AG09309 (cell line): Measurements from ENCODE around the gene FAT3.

Experiments used
- DNase-seq: peaks from one replicate; pipeline ENCODE4 v3.0.0-alpha.2; 2010; ENCODE audit warnings: low read depth
- H3K4me3 ChIP-seq: 2 replicates; pipeline ENCODE4 v1.5.1; 2011; ENCODE audit warnings: mild to moderate bottlenecking, low read depth, low read length, moderate library complexity; ENCODE audit not compliant: control insufficient read depth
- TF ChIP-seq, protein P1 (sequence below): IDR thresholded peaks from 2 replicates; pipeline ENCODE4 v1.5.1; 2011; ENCODE audit warnings: mild to moderate bottlenecking, low read depth, low read length, inconsistent platforms; ENCODE audit not compliant: insufficient read depth, control insufficient read depth; ENCODE audit errors: missing control alignments

The FAT3 gene

GRCh38 chr11:92219476-92219875 is 5.1 kb upstream of the FAT3 start:
- DNase-seq, result no peak
- TF ChIP-seq, protein P1, sequence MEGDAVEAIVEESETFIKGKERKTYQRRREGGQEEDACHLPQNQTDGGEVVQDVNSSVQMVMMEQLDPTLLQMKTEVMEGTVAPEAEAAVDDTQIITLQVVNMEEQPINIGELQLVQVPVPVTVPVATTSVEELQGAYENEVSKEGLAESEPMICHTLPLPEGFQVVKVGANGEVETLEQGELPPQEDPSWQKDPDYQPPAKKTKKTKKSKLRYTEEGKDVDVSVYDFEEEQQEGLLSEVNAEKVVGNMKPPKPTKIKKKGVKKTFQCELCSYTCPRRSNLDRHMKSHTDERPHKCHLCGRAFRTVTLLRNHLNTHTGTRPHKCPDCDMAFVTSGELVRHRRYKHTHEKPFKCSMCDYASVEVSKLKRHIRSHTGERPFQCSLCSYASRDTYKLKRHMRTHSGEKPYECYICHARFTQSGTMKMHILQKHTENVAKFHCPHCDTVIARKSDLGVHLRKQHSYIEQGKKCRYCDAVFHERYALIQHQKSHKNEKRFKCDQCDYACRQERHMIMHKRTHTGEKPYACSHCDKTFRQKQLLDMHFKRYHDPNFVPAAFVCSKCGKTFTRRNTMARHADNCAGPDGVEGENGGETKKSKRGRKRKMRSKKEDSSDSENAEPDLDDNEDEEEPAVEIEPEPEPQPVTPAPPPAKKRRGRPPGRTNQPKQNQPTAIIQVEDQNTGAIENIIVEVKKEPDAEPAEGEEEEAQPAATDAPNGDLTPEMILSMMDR, result no peak
- no peak overlapping the region for H3K4me3 ChIP-seq

- H3K4me3 ChIP-seq, result no peak overlapping the region
- TF ChIP-seq, protein P1, result no peak
- DNase-seq, result no peak
Measured at GRCh38 chr11:92222701-92223100, 1.9 kb upstream of the FAT3 start.

- no peak for DNase-seq
- peak overlapping the region; percentile 45 for H3K4me3 ChIP-seq
- TF ChIP-seq, protein P1, result no peak
Measured at GRCh38 chr11:92224054-92224406, 588 bp upstream of the FAT3 start.

DNA sequence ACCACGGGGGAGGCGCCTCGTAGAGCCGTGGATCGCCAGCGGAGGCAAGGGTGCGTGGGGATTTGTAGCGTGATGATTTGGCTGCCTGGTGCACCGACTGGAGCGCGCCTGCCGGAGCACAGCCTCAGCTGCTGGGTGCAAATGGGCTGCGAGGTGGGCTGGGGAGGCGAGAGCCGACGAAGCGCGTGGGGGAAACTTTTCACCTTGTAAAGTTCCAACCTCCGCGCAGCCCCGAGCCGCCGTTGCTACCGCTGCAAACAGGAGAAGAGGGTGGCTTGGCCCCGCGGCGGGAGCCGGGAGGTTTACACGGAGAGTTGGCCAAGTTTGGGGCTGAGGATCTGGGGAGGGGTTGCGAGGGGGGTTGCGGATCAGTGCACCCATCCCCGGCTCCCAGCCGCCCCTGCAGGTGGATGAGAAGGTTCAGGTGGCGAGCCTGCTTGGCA is 528 bp downstream of the FAT3 start:
- peak overlapping the region; percentile 45 for H3K4me3 ChIP-seq

DNA sequence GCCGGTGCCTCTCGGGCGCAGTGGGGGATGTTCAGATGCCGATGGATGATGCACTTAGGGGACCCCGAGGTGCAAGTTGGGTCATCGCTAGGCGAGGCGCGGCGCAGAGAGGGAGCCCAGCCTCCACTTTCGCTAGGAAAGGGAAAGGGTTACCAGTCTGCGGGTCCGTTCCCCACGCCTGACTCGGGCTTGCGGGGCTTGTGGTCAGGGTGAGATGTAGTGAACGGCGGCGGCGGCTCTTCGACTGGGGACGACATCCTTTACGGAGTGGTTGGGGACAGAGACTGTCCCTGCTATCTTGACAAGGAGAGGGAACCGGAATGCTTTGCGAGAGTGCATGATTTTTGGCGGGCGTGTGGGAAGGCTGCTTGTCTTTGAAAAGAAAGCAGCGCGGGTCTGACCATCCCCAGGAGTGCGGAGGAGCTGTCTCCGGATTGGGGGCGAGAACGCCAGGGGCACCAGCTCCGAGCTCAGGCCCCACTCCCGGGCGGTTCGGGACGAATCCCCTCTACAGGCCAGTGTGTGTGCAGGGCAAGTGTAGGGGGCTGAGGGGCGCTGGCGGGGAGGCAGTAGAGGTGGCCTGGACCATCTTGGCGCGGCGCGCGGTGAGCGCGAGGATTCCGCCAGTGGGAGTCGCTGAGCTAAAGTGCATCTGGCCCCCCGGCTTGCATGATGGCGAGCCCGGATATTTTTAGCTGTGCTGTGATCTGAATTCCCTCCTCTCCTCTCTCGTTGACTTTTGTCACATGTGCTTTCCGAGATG is 1.1 kb downstream of the FAT3 start:
- peak overlapping the region; percentile 45 for H3K4me3 ChIP-seq
- no peak for DNase-seq
- TF ChIP-seq, protein P1, result peak; percentile 11

More for the DNA sequence above, 528 bp downstream of the FAT3 start:
- TF ChIP-seq, protein P1, result no peak
- DNase-seq, result no peak

- DNase-seq, result no peak
- TF ChIP-seq, protein P1, result no peak
- peak overlapping the region; percentile 45 for H3K4me3 ChIP-seq
Measured at GRCh38 chr11:92226331-92227229, 2.0 kb downstream of the FAT3 start.
